ENCODE data around the gene ACIN1.
A peak's percentile ranks its signal among the peaks of the same experiment; 100 is the strongest.
"Not testable (repeated sequence)": the region's sequence is repeated elsewhere in the genome, so short reads cannot be mapped to it uniquely, and the experiment has no call there.

The ACIN1 gene

GRCh38 chr14:23041729-23042128, 53.2 kb downstream of the ACIN1 start:
- no peak for DNase-seq (ENCODE audit: low read depth)

- no peak for DNase-seq (ENCODE audit: low read depth)
Measured at GRCh38 chr14:23040100-23040499, 54.8 kb downstream of the ACIN1 start.

- DNase-seq (ENCODE audit: low read depth) = no peak
Measured at GRCh38 chr14:23035303-23036144, 59.4 kb downstream of the ACIN1 start.

GRCh38 chr14:23034498-23035302, 60.2 kb downstream of the ACIN1 start, which contains the start of gene PSMB5:
PSMB5 (minus strand) TSS chr14:23034900; CDS start chr14:23034881, 19 bp downstream.
- DNase-seq (ENCODE audit: low read depth) = peak; percentile 71

GRCh38 chr14:23033801-23034497, 61.0 kb downstream of the ACIN1 start:
- DNase-seq (ENCODE audit: low read depth) = no peak

- no peak for DNase-seq (ENCODE audit: low read depth)
Measured at GRCh38 chr14:23033251-23033727, 61.6 kb downstream of the ACIN1 start.

GRCh38 chr14:23030936-23031335, 64.0 kb downstream of the ACIN1 start:
- DNase-seq (ENCODE audit: low read depth) = no peak

- no peak for DNase-seq (ENCODE audit: low read depth)
Measured at GRCh38 chr14:23028799-23029198, 66.1 kb downstream of the ACIN1 start.

- DNase-seq (ENCODE audit: low read depth) = no peak
Measured at GRCh38 chr14:23025151-23025814, 69.7 kb downstream of the ACIN1 start.

- DNase-seq (ENCODE audit: low read depth) = no peak
Measured at GRCh38 chr14:23024612-23025075, 70.3 kb downstream of the ACIN1 start.

- no peak for DNase-seq (ENCODE audit: low read depth)
Measured at GRCh38 chr14:23023795-23024152, 71.2 kb downstream of the ACIN1 start.

- DNase-seq (ENCODE audit: low read depth) = no peak
Measured at GRCh38 chr14:23023022-23023794, 71.7 kb downstream of the ACIN1 start.

GRCh38 chr14:23021889-23022442, 73.0 kb downstream of the ACIN1 start:
- DNase-seq (ENCODE audit: low read depth) = no peak

GRCh38 chr14:23021434-23021833, 73.5 kb downstream of the ACIN1 start:
- no peak for DNase-seq (ENCODE audit: low read depth)

- no peak for DNase-seq (ENCODE audit: low read depth)
Measured at GRCh38 chr14:23020143-23021128, 74.5 kb downstream of the ACIN1 start.

- no peak for DNase-seq (ENCODE audit: low read depth)
Measured at GRCh38 chr14:23018107-23018506, 76.8 kb downstream of the ACIN1 start.

- DNase-seq (ENCODE audit: low read depth) = no peak
Measured at GRCh38 chr14:23017091-23017490, 77.8 kb downstream of the ACIN1 start.

GRCh38 chr14:23015618-23016017, 79.3 kb downstream of the ACIN1 start:
- DNase-seq (ENCODE audit: low read depth) = no peak

GRCh38 chr14:23013749-23014054, 81.2 kb downstream of the ACIN1 start:
- not testable (repeated sequence) for DNase-seq (ENCODE audit: low read depth)
